GM19238 (cell line): ENCODE measurements around the gene RNU2-63P.
"Not testable (repeated sequence)": the region's sequence is repeated elsewhere in the genome, so short reads cannot be mapped to it uniquely, and the experiment has no call there.

ENCODE experiments used
- DNase-seq: peaks from one replicate; pipeline ENCODE4 v3.0.0; 2011; ENCODE audit warnings: low spot score; ENCODE audit not compliant: insufficient read length

The RNU2-63P gene

DNA sequence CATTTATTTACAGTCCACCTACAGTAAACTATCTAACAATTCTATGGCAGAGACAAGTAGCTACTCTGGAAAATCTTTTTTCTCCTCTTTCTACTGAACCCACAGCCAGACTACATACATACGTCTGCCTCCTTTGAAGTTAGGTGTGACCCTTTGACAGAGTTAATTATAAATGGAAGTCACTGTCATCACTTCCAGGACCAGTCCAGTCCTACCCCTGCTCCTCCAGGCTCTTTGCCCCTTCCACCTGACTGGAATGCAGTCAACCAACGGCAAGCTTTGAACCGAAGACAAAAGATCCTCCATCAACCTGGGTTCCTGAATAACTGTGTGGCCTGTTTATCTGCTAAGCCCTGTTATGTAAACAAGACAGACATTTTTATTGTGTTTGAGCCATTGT lies 35.2 kb downstream of the RNU2-63P start:
- not testable (repeated sequence) for DNase-seq

DNA sequence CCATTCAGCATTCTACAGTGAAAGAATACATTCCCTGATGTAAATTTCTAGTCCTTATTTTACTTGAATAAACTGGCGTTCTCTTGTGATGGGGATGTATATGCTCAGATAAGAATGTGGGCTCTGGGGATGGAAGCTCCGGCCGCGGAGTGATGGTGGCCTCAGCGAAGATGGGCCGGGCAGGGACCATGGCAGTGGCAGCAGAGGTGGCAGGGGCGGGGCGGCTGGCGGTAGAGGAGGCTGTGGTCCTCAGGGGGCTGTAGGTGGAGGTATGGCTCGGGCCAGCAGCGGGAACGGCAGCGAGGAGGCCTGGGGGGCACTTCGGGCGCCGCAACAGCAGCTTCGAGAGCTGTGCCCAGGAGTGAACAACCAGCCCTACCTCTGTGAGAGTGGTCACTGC lies 44.0 kb downstream of the RNU2-63P start:
- DNase-seq, result not testable (repeated sequence)
